HepG2 (cell line): ENCODE results near the gene UBAC1. TPM values are rescaled to one million over a fixed set of nuclear protein-coding genes. Genes with fewer than 3 reads are reported as not detected.

Experiments used
- ATF6 ChIP-seq: sonication (generic); formaldehyde crosslinking; conservative IDR thresholded peaks from 2 replicates; pipeline ENCODE4 v1.4.0; 2020; ENCODE audit warnings: missing genetic modification reagents
- BHLHE40 ChIP-seq: IDR thresholded peaks from 2 replicates; pipeline ENCODE4 v1.6.1; 2011; ENCODE audit warnings: low read length, improper control_type of control experiment
- DR1 ChIP-seq: sonication (generic); formaldehyde crosslinking; IDR thresholded peaks from 2 replicates; pipeline ENCODE4 v1.8.0; 2021; ENCODE audit warnings: mild to moderate bottlenecking, missing genetic modification reagents, inconsistent platforms
- GFI1 ChIP-seq: sonication (generic); formaldehyde crosslinking; IDR thresholded peaks from 2 replicates; pipeline ENCODE4 v1.5.0; 2020; ENCODE audit warnings: missing genetic modification reagents, mild to moderate bottlenecking, borderline replicate concordance
- GZF1 ChIP-seq: sonication (generic); formaldehyde crosslinking; IDR thresholded peaks from 2 replicates; pipeline ENCODE4 v1.5.1; 2020; ENCODE audit warnings: mild to moderate bottlenecking, missing genetic modification reagents
- IKZF5 ChIP-seq: IDR thresholded peaks from 2 replicates; pipeline ENCODE4 v1.6.1; 2018; ENCODE audit warnings: missing genetic modification reagents, mild to moderate bottlenecking, missing compliant biosample characterization
- ONECUT2 ChIP-seq: sonication (generic); formaldehyde crosslinking; IDR thresholded peaks from 2 replicates; pipeline ENCODE4 v1.4.0; 2020; ENCODE audit warnings: missing genetic modification reagents
- RBM39 ChIP-seq: fragments of 200-400 bp; formaldehyde crosslinking; IDR thresholded peaks from one replicate; pipeline ENCODE4 v1.6.1; 2018; ENCODE audit warnings: antibody characterized with exemption, mild to moderate bottlenecking, low read depth, low read length; ENCODE audit not compliant: poor library complexity, severe bottlenecking
- SMARCE1 ChIP-seq: fragments of 450-650 bp; IDR thresholded peaks from 2 replicates; pipeline ENCODE4 v1.6.1; 2017; ENCODE audit warnings: borderline replicate concordance
- ZFP37 ChIP-seq: sonication (generic); formaldehyde crosslinking; IDR thresholded peaks from 2 replicates; pipeline ENCODE4 v1.4.0; 2020; ENCODE audit warnings: missing genetic modification reagents, borderline replicate concordance
- ZFP62 ChIP-seq: sonication (generic); formaldehyde crosslinking; IDR thresholded peaks from 2 replicates; pipeline ENCODE4 v1.4.0; 2020; ENCODE audit warnings: missing genetic modification reagents
- ZFP82 ChIP-seq: sonication (generic); formaldehyde crosslinking; IDR thresholded peaks from 2 replicates; pipeline ENCODE4 v1.5.1; 2020; ENCODE audit warnings: mild to moderate bottlenecking, missing genetic modification reagents, borderline replicate concordance
- ZNF44 ChIP-seq: sonication (generic); formaldehyde crosslinking; IDR thresholded peaks from 2 replicates; pipeline ENCODE4 v1.5.1; 2020; ENCODE audit warnings: mild to moderate bottlenecking, missing genetic modification reagents
- ZNF549 ChIP-seq: sonication (generic); formaldehyde crosslinking; IDR thresholded peaks from 2 replicates; pipeline ENCODE4 v1.5.0; 2020; ENCODE audit warnings: missing genetic modification reagents
- ZNF558 ChIP-seq: sonication (generic); formaldehyde crosslinking; IDR thresholded peaks from 2 replicates; pipeline ENCODE4 v1.9.0; 2022; ENCODE audit warnings: mild to moderate bottlenecking, missing genetic modification reagents, borderline replicate concordance
- polyA plus RNA-seq, 8 experiments: library from polyadenylated mRNA; depleted of rRNA in 3 of 8; stranded (reverse) in 7 of 8; unstranded in 1 of 8; fragments of >200 nt; fragmentation: Illumina TruSeq in 4 of 8; extraction: Trizol in 4 of 8; gene quantifications; 2 replicates each; pipeline versions ENCODE4 v1.2.1 to v1.2.3, GENCODE V29; 2011 to 2016; ENCODE audit warnings: low read depth in 4 of 8, missing spikeins in 1 of 8, mixed read lengths in 1 of 8; ENCODE audit not compliant: insufficient read depth in 1 of 8
- total RNA-seq, 5 experiments: library from RNA; depleted of rRNA; stranded (reverse); fragments of >200 nt; fragmentation: Illumina TruSeq; extraction: Trizol; gene quantifications; 2 replicates each; pipeline ENCODE4 v1.2.3, GENCODE V29; 2016; ENCODE audit warnings: low read depth in 1 of 5
- TF ChIP-seq, protein P1 (sequence below): sonication (generic); formaldehyde crosslinking; IDR thresholded peaks from 2 replicates; pipeline ENCODE4 v1.5.1; 2020; ENCODE audit warnings: mild to moderate bottlenecking, missing genetic modification reagents, moderate library complexity
- TF ChIP-seq, protein P2 (sequence below): fragments of 450-650 bp; IDR thresholded peaks from 2 replicates; pipeline ENCODE4 v1.6.1; 2017
- TF ChIP-seq, protein P3 (sequence below): sonication (generic); formaldehyde crosslinking; IDR thresholded peaks from 2 replicates; pipeline ENCODE4 v1.5.0; 2020; ENCODE audit warnings: missing genetic modification reagents
- TF ChIP-seq, protein P4 (sequence below): conservative IDR thresholded peaks from 2 replicates; pipeline ENCODE4 v1.6.1; 2018; ENCODE audit warnings: missing genetic modification reagents

UBAC1 gene
- total and polyA plus RNA-seq, 2 of the 13 experiments (the other 11 are each of a cell fraction or from before 2014, with no cell fraction given), result 32.2 to 34.1 TPM

DNA sequence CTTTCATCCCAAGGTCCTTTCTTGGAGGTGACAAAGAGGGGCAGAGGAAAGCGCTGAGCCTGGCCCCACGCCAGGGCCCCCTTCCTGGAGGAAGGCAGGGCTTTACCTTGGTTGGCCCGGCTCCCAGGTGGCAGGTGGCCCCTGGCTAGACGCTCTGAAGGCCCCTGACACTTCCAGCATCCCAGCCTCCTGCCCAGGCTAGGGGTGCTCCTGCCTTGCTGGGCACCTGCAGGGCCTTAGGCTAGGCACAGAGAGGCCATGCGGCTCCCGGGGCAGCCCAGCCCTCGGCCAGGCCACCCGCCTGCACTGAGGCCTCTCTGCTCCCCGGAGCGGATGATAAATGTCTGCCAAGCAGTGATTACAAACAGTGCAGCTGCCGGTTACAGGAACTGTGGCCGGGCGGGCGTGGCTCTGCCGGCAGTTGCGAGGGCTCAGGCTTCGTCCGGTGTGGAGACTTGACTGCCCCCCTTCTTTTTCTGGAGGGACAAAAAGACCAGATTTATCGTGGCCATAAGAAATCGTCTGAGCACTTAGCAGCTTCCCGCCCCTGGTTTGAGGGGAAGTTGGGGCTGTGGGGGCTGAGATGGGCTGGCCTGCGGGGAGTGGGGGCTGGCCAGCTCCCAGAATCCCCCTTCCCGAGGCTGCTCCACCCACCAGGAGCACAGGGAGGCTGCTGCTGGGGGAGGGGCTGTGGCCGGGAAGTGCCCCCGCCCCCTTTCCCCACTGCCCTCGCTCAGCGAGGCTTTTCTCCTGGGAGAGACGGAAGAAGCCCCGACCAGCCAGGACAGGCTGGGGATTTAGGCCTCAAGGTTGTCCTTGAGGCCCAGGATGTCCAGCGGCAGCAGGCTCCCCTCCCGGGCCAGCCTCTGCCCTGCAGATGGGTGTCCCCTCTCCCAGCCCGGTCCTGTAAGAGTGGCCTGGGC, 31.6 kb upstream of the UBAC1 start (continued):
- TF ChIP-seq ATF6 (CRISPR knock-in tag) (no peak), RBM39 (no peak), DR1 (CRISPR knock-in tag) (no peak), ZFP62 (no peak), ZNF558 (CRISPR knock-in tag) (peak; percentile 47; the same call in 1 of the 2 replicates), ZNF549 (CRISPR knock-in tag) (no peak), ZNF44 (CRISPR knock-in tag) (no peak), ZFP37 (CRISPR knock-in tag) (0 out of 2 replicates have a peak, but pooled peaks have one; percentile 55), BHLHE40 (no peak), ONECUT2 (CRISPR knock-in tag) (0 out of 2 replicates have a peak, but pooled peaks have one; percentile 11), GZF1 (no peak), ZFP82 (CRISPR knock-in tag) (no peak), GFI1 (peak; percentile 94), IKZF5 (CRISPR knock-in tag) (peak; percentile 88), SMARCE1 (no peak)
- TF ChIP-seq, protein P1, sequence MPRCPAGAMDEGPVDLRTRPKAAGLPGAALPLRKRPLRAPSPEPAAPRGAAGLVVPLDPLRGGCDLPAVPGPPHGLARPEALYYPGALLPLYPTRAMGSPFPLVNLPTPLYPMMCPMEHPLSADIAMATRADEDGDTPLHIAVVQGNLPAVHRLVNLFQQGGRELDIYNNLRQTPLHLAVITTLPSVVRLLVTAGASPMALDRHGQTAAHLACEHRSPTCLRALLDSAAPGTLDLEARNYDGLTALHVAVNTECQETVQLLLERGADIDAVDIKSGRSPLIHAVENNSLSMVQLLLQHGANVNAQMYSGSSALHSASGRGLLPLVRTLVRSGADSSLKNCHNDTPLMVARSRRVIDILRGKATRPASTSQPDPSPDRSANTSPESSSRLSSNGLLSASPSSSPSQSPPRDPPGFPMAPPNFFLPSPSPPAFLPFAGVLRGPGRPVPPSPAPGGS (CRISPR knock-in tag), result peak; percentile 45; the same call in 1 of the 2 replicates
- TF ChIP-seq, protein P2, sequence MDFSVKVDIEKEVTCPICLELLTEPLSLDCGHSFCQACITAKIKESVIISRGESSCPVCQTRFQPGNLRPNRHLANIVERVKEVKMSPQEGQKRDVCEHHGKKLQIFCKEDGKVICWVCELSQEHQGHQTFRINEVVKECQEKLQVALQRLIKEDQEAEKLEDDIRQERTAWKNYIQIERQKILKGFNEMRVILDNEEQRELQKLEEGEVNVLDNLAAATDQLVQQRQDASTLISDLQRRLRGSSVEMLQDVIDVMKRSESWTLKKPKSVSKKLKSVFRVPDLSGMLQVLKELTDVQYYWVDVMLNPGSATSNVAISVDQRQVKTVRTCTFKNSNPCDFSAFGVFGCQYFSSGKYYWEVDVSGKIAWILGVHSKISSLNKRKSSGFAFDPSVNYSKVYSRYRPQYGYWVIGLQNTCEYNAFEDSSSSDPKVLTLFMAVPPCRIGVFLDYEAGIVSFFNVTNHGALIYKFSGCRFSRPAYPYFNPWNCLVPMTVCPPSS, result no peak
- TF ChIP-seq, protein P3, sequence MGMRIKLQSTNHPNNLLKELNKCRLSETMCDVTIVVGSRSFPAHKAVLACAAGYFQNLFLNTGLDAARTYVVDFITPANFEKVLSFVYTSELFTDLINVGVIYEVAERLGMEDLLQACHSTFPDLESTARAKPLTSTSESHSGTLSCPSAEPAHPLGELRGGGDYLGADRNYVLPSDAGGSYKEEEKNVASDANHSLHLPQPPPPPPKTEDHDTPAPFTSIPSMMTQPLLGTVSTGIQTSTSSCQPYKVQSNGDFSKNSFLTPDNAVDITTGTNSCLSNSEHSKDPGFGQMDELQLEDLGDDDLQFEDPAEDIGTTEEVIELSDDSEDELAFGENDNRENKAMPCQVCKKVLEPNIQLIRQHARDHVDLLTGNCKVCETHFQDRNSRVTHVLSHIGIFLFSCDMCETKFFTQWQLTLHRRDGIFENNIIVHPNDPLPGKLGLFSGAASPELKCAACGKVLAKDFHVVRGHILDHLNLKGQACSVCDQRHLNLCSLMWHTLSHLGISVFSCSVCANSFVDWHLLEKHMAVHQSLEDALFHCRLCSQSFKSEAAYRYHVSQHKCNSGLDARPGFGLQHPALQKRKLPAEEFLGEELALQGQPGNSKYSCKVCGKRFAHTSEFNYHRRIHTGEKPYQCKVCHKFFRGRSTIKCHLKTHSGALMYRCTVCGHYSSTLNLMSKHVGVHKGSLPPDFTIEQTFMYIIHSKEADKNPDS, result peak; percentile 75; the same call in 1 of the 2 replicates
- TF ChIP-seq, protein P4, sequence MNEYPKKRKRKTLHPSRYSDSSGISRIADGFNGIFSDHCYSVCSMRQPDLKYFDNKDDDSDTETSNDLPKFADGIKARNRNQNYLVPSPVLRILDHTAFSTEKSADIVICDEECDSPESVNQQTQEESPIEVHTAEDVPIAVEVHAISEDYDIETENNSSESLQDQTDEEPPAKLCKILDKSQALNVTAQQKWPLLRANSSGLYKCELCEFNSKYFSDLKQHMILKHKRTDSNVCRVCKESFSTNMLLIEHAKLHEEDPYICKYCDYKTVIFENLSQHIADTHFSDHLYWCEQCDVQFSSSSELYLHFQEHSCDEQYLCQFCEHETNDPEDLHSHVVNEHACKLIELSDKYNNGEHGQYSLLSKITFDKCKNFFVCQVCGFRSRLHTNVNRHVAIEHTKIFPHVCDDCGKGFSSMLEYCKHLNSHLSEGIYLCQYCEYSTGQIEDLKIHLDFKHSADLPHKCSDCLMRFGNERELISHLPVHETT (CRISPR knock-in tag), result peak; percentile 74; the same call in 1 of the 2 replicates
